Neural progenitor cell (in vitro differentiated cells): ENCODE data around the gene ERBB4. TPM values are rescaled to one million over a fixed set of nuclear protein-coding genes. Genes with fewer than 3 reads are reported as not detected.

Experiments
- DNase-seq: peaks from one replicate; pipeline ENCODE4 v3.0.0-alpha.2; 2016; ENCODE audit warnings: low spot score
- H2AFZ ChIP-seq: fragments of 200-600 bp; sonication (generic); replicated peaks from 2 replicates; pipeline ENCODE4 v1.6.1; 2016; ENCODE audit warnings: antibody characterized with exemption
- H3F3A ChIP-seq: fragments of 200-600 bp; sonication (generic); 2 replicates; pipeline ENCODE4 v1.6.1; 2016; ENCODE audit warnings: antibody characterized with exemption, low read depth
- H3K27ac ChIP-seq: fragments of 200-600 bp; sonication (generic); 2 replicates; pipeline ENCODE4 v1.5.1; 2016; ENCODE audit warnings: mild to moderate bottlenecking
- H3K27me3 ChIP-seq: fragments of 200-600 bp; sonication (generic); 2 replicates; pipeline ENCODE4 v1.6.1; 2016; ENCODE audit warnings: mild to moderate bottlenecking, moderate library complexity
- H3K36me3 ChIP-seq: fragments of 200-600 bp; sonication (generic); 2 replicates; pipeline ENCODE4 v1.5.1; 2016
- H3K4me1 ChIP-seq: fragments of 200-600 bp; sonication (generic); 2 replicates; pipeline ENCODE4 v1.6.1; 2016; ENCODE audit warnings: mixed run types
- H3K4me2 ChIP-seq: fragments of 200-600 bp; sonication (generic); 2 replicates; pipeline ENCODE4 v1.6.1; 2016
- H3K4me3 ChIP-seq: fragments of 200-600 bp; sonication (generic); 2 replicates; pipeline ENCODE4 v1.5.1; 2016
- H3K79me2 ChIP-seq: fragments of 200-600 bp; sonication (generic); 2 replicates; pipeline ENCODE4 v1.6.1; 2016; ENCODE audit warnings: low read depth
- H3K9ac ChIP-seq: fragments of 200-600 bp; sonication (generic); 2 replicates; pipeline ENCODE4 v1.6.1; 2016
- H3K9me3 ChIP-seq: fragments of 200-600 bp; sonication (generic); 2 replicates; pipeline ENCODE4 v1.5.1; 2016; ENCODE audit warnings: low read depth
- H4K20me1 ChIP-seq: fragments of 200-600 bp; sonication (generic); 2 replicates; pipeline ENCODE4 v1.6.1; 2016; ENCODE audit warnings: low read depth
- H3K27ac Mint-ChIP-seq: 3 replicates; pipeline ENCODE4 v1.8.0; 2021; ENCODE audit warnings: mixed read lengths
- H3K27me3 Mint-ChIP-seq: 2 replicates; pipeline ENCODE4 v1.8.0; 2022; ENCODE audit warnings: low read depth, mild to moderate bottlenecking, inconsistent platforms, moderate library complexity, mixed read lengths; ENCODE audit not compliant: insufficient read depth
- H3K36me3 Mint-ChIP-seq: 3 replicates; pipeline ENCODE4 v1.8.0; 2021; ENCODE audit warnings: mixed read lengths
- H3K4me1 Mint-ChIP-seq: 3 replicates; pipeline ENCODE4 v1.8.0; 2021; ENCODE audit warnings: mixed read lengths
- H3K4me3 Mint-ChIP-seq: 3 replicates; pipeline ENCODE4 v1.8.0; 2021; ENCODE audit warnings: mild to moderate bottlenecking, moderate library complexity, mixed read lengths
- H3K9me3 Mint-ChIP-seq: 3 replicates; pipeline ENCODE4 v1.8.0; 2020; ENCODE audit warnings: mixed read lengths
- EZH2 ChIP-seq: fragments of 200-600 bp; sonication (generic); IDR thresholded peaks from 2 replicates; pipeline ENCODE4 v1.6.1; 2017; ENCODE audit warnings: antibody characterized with exemption, mild to moderate bottlenecking, moderate library complexity
- EZH2phosphoT487 ChIP-seq: fragments of 200-600 bp; sonication (generic); IDR thresholded peaks from 2 replicates; pipeline ENCODE4 v1.6.1; 2017; ENCODE audit warnings: antibody characterized with exemption
- total RNA-seq: library from RNA; depleted of rRNA; stranded (reverse); fragments of >200 nt; gene quantifications from 2 replicates; pipeline ENCODE4 v1.2.3, GENCODE V29; 2015; ENCODE audit warnings: low replicate concordance
- TF ChIP-seq, protein P1 (sequence below): fragments of 200-600 bp; sonication (generic); IDR thresholded peaks from 2 replicates; pipeline ENCODE4 v1.5.1; 2017; ENCODE audit warnings: antibody characterized with exemption, mild to moderate bottlenecking

ERBB4 gene
- total RNA-seq, 1 donor from 2014 or later = 1.5 TPM

GRCh38 chr2:212328136-212328535 is 210.5 kb downstream of the ERBB4 start:
- H3K4me3 ChIP-seq = no peak overlapping the region
- no peaks in the 10 kb centered on the region for H3K79me2 ChIP-seq
- DNase-seq = no peak
- H2AFZ ChIP-seq = no peak overlapping the region
- no peaks in the 10 kb centered on the region for H3K27me3 Mint-ChIP-seq
- no peak overlapping the region for H3K4me3 Mint-ChIP-seq
- no peak overlapping the region for H3K4me2 ChIP-seq
- peaks cover 3% of the 10 kb centered on the region for H3K9me3 Mint-ChIP-seq
- H3K36me3 Mint-ChIP-seq = peaks cover 6% of the 10 kb centered on the region
- no peaks in the 10 kb centered on the region for H3K27me3 ChIP-seq
- H3K36me3 ChIP-seq = no peaks in the 10 kb centered on the region
- TF ChIP-seq EZH2 (no peak), EZH2phosphoT487 (no peak)
- TF ChIP-seq, protein P1, sequence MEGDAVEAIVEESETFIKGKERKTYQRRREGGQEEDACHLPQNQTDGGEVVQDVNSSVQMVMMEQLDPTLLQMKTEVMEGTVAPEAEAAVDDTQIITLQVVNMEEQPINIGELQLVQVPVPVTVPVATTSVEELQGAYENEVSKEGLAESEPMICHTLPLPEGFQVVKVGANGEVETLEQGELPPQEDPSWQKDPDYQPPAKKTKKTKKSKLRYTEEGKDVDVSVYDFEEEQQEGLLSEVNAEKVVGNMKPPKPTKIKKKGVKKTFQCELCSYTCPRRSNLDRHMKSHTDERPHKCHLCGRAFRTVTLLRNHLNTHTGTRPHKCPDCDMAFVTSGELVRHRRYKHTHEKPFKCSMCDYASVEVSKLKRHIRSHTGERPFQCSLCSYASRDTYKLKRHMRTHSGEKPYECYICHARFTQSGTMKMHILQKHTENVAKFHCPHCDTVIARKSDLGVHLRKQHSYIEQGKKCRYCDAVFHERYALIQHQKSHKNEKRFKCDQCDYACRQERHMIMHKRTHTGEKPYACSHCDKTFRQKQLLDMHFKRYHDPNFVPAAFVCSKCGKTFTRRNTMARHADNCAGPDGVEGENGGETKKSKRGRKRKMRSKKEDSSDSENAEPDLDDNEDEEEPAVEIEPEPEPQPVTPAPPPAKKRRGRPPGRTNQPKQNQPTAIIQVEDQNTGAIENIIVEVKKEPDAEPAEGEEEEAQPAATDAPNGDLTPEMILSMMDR = no peak
- no peak overlapping the region for H3K27ac Mint-ChIP-seq
- H3K9ac ChIP-seq = no peak overlapping the region
- no peaks in the 10 kb centered on the region for H3K4me1 ChIP-seq
- no peak overlapping the region for H3K27ac ChIP-seq
- peaks cover 9% of the 10 kb centered on the region for H3K4me1 Mint-ChIP-seq
- H3K9me3 ChIP-seq = no peaks in the 10 kb centered on the region
- no peaks in the 10 kb centered on the region for H3F3A ChIP-seq
- no peaks in the 10 kb centered on the region for H4K20me1 ChIP-seq

GRCh38 chr2:212327171-212327809 is 211.3 kb downstream of the ERBB4 start:
- Mint-ChIP-seq H3K4me3 (no peak overlapping the region), H3K4me1 (peaks cover 9% of the 10 kb centered on the region), H3K27me3 (no peaks in the 10 kb centered on the region), H3K9me3 (peaks cover 2% of the 10 kb centered on the region), H3K27ac (no peak overlapping the region), H3K36me3 (peaks cover 6% of the 10 kb centered on the region)
- TF ChIP-seq, protein P1 = no peak
- TF ChIP-seq EZH2 (no peak), EZH2phosphoT487 (no peak)
- Histone ChIP-seq H3F3A (no peaks in the 10 kb centered on the region), H3K27ac (no peak overlapping the region), H3K9me3 (no peaks in the 10 kb centered on the region), H2AFZ (no peak overlapping the region), H3K4me2 (no peak overlapping the region), H3K27me3 (no peaks in the 10 kb centered on the region), H3K36me3 (no peaks in the 10 kb centered on the region), H3K79me2 (no peaks in the 10 kb centered on the region), H3K4me1 (no peaks in the 10 kb centered on the region), H3K4me3 (no peak overlapping the region), H4K20me1 (no peaks in the 10 kb centered on the region), H3K9ac (no peak overlapping the region)
- no peak for DNase-seq

DNA sequence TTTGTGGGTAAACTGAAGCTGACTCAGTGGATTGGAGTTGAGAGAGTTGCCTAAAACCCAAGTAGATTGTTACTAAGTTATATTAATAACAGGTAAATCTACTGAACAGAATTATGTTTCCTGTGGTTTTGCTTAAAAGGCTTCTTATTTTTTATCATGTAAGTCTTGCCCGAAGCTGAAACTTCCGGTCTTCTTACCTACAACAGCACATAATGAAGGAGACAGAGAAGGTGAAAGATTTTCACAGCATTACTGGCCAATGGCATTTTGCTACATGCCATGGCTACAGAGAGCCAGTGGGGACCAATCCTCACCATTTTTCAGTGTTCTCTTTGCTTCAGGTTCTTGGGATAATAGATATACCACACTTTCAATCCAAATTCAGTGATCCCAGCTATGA is 220.0 kb downstream of the ERBB4 start:
- peaks cover 5% of the 10 kb centered on the region for H3K4me1 Mint-ChIP-seq
- TF ChIP-seq EZH2phosphoT487 = no peak
- TF ChIP-seq, protein P1 = no peak
- TF ChIP-seq EZH2 = no peak

More for the DNA sequence above, 220.0 kb downstream of the ERBB4 start:
- Histone ChIP-seq H4K20me1 (no peaks in the 10 kb centered on the region), H3K9me3 (no peaks in the 10 kb centered on the region), H3K4me3 (no peak overlapping the region), H3F3A (no peaks in the 10 kb centered on the region), H3K9ac (no peak overlapping the region), H3K4me1 (no peaks in the 10 kb centered on the region), H3K79me2 (no peaks in the 10 kb centered on the region), H2AFZ (no peak overlapping the region), H3K4me2 (no peak overlapping the region), H3K36me3 (no peaks in the 10 kb centered on the region), H3K27me3 (no peaks in the 10 kb centered on the region), H3K27ac (no peak overlapping the region)
- Mint-ChIP-seq H3K36me3 (no peaks in the 10 kb centered on the region), H3K9me3 (no peaks in the 10 kb centered on the region), H3K27ac (no peak overlapping the region), H3K27me3 (no peaks in the 10 kb centered on the region), H3K4me3 (no peak overlapping the region)
- DNase-seq = no peak
